Right lobe of liver (tissue), 6 donors: ENCODE data around the gene RERE. TPM values are rescaled to one million over a fixed set of nuclear protein-coding genes. Genes with fewer than 3 reads are reported as not detected.

Experiments
- ATAC-seq, 4 donors: fragments of 200-7000 bp; cut with Tn5 transposase; one replicate each; pipeline ENCODE4 v1.9.1; 2020; ENCODE audit warnings: mild to moderate bottlenecking in 4 of 4, moderate library complexity in 4 of 4
- DNase-seq, 3 donors: peaks; one replicate each; pipeline ENCODE4 v3.0.0-alpha.2; 2020
- H3K27ac ChIP-seq, 3 donors: fragments of 200-600 bp; one replicate each; pipeline ENCODE4 v1.8.0; 2022
- H3K27me3 ChIP-seq, 2 donors: fragments of 200-600 bp; one replicate each; pipeline ENCODE4 v1.8.0; 2022
- H3K36me3 ChIP-seq, 4 donors: fragments of 200-600 bp; sonication (generic) in 1 of 4; one replicate each; pipeline versions ENCODE4 v1.5.1 to v1.8.0; 2017 to 2022; ENCODE audit warnings: control low read depth in 1 of 4
- H3K4me1 ChIP-seq, 4 donors: fragments of 200-600 bp; sonication (generic) in 1 of 4; one replicate each; pipeline versions ENCODE4 v1.5.1 to v1.8.0; 2017 to 2022; ENCODE audit warnings: control low read depth in 1 of 4
- H3K4me3 ChIP-seq, 3 donors: fragments of 200-600 bp; one replicate each; pipeline ENCODE4 v1.8.0; 2022
- H3K9me3 ChIP-seq, 4 donors: fragments of 200-600 bp; sonication (generic) in 1 of 4; one replicate each; pipeline versions ENCODE4 v1.5.1 to v1.8.0; 2017 to 2022; ENCODE audit warnings: control low read depth in 1 of 4
- POLR2A ChIP-seq: fragments of 450-650 bp; IDR thresholded peaks from one replicate; pipeline ENCODE4 v1.6.1; 2017; ENCODE audit warnings: antibody characterized with exemption, mild to moderate bottlenecking
- WGBS: methylation state at CpG from one replicate; pipeline ENCODE4 v1.1.6; 2018; ENCODE audit warnings: low coverage, low lambda C conversion rate; ENCODE audit not compliant: insufficient coverage; ENCODE audit errors: missing lambda C conversion rate; 5-methylcytosine and 5-hydroxymethylcytosine counted together
- intact Hi-C, 2 donors: fragments of 100-400 bp; cut with DNase I; formaldehyde crosslinking; loops; one replicate each; pipeline versions ENCODE4 v1.11.2 to v1.14.1; 2022
- total RNA-seq, 6 experiments: library from RNA; depleted of rRNA in 2 of 6; stranded (reverse); fragments of >200 nt in 2 of 6; fragmentation: NEBNext Ultra II Directional in 3 of 6; extraction: Animal tissue kit (Norgen Biotek cat#: 25700) in 3 of 6; gene quantifications; one replicate each; pipeline versions ENCODE4 v1.1.0 to v1.2.4, GENCODE V29; 2016 to 2023
- TF ChIP-seq, protein P1 (sequence below), 4 donors: fragments of 200-600 bp in 3 of 4; fragments of 450-650 bp in 1 of 4; IDR thresholded peaks; one replicate each; pipeline versions ENCODE4 v1.5.1 to v1.8.0; 2016 to 2022; ENCODE audit warnings: antibody characterized with exemption in 4 of 4, mild to moderate bottlenecking in 2 of 4
- donor health status: DM: no; HTN: yes; CAD: no.
- donor health status: DM: no; HTN: no; CAD: no.
- donor health status: DM: no; HTN: no; CAD: no.
- donor health status: DM: no; HTN: yes; CAD: no.
- donor health status: DM: no; HTN: yes; CAD: no.

The RERE gene
- total RNA-seq, 6 experiments from 2014 or later: 17.5 to 38.4 (median 25.0) TPM

DNA sequence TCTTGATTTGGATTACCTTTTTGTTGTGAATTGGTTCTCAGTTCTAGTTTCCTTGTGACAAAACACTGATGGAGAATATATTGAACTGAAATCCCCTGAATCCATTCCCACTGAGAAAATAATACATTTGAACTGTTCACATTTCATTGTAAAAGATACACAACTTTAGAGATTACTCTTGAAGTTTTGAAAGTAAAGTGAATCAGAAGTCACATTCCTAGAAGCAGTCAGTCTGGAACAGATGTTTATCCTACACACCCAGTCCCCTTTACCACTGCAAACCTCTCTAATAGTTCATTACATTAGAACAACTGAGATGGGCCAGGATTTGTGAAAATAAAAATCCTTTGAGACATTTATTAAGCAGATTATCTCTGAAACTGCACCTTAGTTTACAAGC, 3.4 kb downstream of the RERE start:
- ATAC-seq: no peak
- intact Hi-C loops: no loop called here
- Histone ChIP-seq H3K27me3 (no peaks in the 10 kb centered on the region), H3K4me3 (no peak overlapping the region), H3K36me3 (no peaks in the 10 kb centered on the region), H3K4me1 (peaks cover 0 to 24% (median 7%) of the 10 kb centered on the region in 4 donors), H3K9me3 (no peaks in the 10 kb centered on the region), H3K27ac (no peak overlapping the region)
- no peak for TF ChIP-seq POLR2A
- DNase-seq: no peak

GRCh38 chr1:8813016-8813763, 4.2 kb downstream of the RERE start:
- Histone ChIP-seq H3K27ac (peak overlapping the region in 1 of 3 donors; percentile 13), H3K9me3 (no peaks in the 10 kb centered on the region), H3K4me1 (peaks cover 0 to 24% (median 7%) of the 10 kb centered on the region in 4 donors), H3K36me3 (no peaks in the 10 kb centered on the region), H3K27me3 (no peaks in the 10 kb centered on the region), H3K4me3 (no peak overlapping the region)
- no peak for TF ChIP-seq POLR2A
- TF ChIP-seq, protein P1, sequence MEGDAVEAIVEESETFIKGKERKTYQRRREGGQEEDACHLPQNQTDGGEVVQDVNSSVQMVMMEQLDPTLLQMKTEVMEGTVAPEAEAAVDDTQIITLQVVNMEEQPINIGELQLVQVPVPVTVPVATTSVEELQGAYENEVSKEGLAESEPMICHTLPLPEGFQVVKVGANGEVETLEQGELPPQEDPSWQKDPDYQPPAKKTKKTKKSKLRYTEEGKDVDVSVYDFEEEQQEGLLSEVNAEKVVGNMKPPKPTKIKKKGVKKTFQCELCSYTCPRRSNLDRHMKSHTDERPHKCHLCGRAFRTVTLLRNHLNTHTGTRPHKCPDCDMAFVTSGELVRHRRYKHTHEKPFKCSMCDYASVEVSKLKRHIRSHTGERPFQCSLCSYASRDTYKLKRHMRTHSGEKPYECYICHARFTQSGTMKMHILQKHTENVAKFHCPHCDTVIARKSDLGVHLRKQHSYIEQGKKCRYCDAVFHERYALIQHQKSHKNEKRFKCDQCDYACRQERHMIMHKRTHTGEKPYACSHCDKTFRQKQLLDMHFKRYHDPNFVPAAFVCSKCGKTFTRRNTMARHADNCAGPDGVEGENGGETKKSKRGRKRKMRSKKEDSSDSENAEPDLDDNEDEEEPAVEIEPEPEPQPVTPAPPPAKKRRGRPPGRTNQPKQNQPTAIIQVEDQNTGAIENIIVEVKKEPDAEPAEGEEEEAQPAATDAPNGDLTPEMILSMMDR (IDR thresholded peaks at IDR 0.05): no peak
- 50% methylated on average over 6 of the region's 6 CpGs for WGBS
- ATAC-seq: peak in 1 of 4 donors; percentile 3
- DNase-seq: no peak
- intact Hi-C loops: no loop called here

DNA sequence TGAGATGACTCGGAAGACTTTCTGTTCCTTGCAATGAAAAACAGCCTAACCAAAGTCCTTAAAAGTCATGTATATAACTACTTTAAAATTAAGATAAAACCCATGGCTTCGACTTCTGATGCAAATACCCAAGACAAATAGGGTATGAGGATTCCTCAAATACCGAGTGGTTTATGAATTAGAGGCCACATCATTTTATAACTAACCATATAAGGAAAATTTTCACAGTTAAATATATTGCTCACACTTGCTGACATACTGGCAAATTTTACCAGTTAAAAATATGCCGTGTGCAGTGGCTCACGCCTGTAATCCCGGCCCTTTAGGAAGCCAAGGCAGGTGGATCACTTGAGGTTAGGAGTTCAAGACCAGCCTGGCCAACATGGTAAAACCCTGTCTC, 5.4 kb downstream of the RERE start:
- no peaks in the 10 kb centered on the region for H3K9me3 ChIP-seq
- intact Hi-C loops: no loop called here
- 87% methylated on average over 6 of the region's 6 CpGs for WGBS
- DNase-seq: no peak
- no peak overlapping the region for H3K27ac ChIP-seq
- no peak for ATAC-seq
- no peaks in the 10 kb centered on the region for H3K36me3 ChIP-seq
- H3K4me1 ChIP-seq: peaks cover 0 to 34% (median 7%) of the 10 kb centered on the region in 4 donors
- TF ChIP-seq, protein P1 (IDR thresholded peaks at IDR 0.05): no peak
- no peak for TF ChIP-seq POLR2A
- H3K27me3 ChIP-seq: no peaks in the 10 kb centered on the region
- no peak overlapping the region for H3K4me3 ChIP-seq

DNA sequence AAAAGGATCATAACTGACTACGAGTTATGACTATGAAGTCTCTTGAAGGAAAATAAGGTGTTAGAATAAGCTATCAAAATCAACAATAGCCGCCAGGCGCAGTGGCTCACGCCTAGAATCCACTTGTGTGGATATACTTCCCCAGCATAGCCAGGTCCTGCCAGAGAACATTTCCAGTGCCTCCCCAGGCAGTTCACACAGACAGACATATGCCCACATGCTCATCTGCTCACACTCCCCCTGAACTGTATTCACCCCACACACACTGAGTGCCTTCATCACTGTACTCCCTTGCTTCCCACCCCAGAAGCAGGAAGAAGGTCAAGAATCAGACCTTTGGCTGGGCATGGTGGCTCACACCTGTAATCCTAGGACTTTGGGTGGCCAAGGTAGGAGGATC, 6.5 kb downstream of the RERE start:
- no peak for DNase-seq
- Histone ChIP-seq H3K4me3 (no peak overlapping the region), H3K4me1 (peaks cover 0 to 28% (median 7%) of the 10 kb centered on the region in 4 donors), H3K36me3 (no peaks in the 10 kb centered on the region), H3K27me3 (no peaks in the 10 kb centered on the region), H3K27ac (no peak overlapping the region), H3K9me3 (no peaks in the 10 kb centered on the region)
- intact Hi-C loops: no loop called here
- no peak for TF ChIP-seq POLR2A
- TF ChIP-seq, protein P1 (IDR thresholded peaks at IDR 0.05): no peak
- 96% methylated on average over 3 of the region's 4 CpGs for WGBS
- no peak for ATAC-seq

- Histone ChIP-seq H3K9me3 (no peaks in the 10 kb centered on the region), H3K27ac (no peak overlapping the region), H3K27me3 (no peaks in the 10 kb centered on the region), H3K36me3 (no peaks in the 10 kb centered on the region), H3K4me1 (peaks cover 0 to 12% (median 2%) of the 10 kb centered on the region in 4 donors), H3K4me3 (no peak overlapping the region)
- ATAC-seq (no peak), DNase-seq (no peak)
- TF ChIP-seq POLR2A: no peak
- TF ChIP-seq, protein P1 (IDR thresholded peaks at IDR 0.05): no peak
- intact Hi-C loops: no loop called here
- 45% methylated on average over 1 of the region's 1 CpG for WGBS
Measured at GRCh38 chr1:8809342-8809736, 8.1 kb downstream of the RERE start.
